ENCODE results near the gene TYROBP.

Gene TYROBP

GRCh38 chr19:35869327-35870123, 38.6 kb downstream of the TYROBP start:
- peak; percentile 91 to 97 (median 96) for DNase-seq

GRCh38 chr19:35868823-35869326, 39.2 kb downstream of the TYROBP start:
- no peak for DNase-seq

GRCh38 chr19:35868172-35868822, 39.8 kb downstream of the TYROBP start, which contains the start of gene APLP1:
TSS of gene APLP1 (plus strand) at chr19:35868574. CDS start at chr19:35868637, 63 bp downstream.
- peak; percentile 81 to 93 (median 82) for DNase-seq

- DNase-seq = no peak
Measured at GRCh38 chr19:35863018-35863417, 45.1 kb downstream of the TYROBP start.

GRCh38 chr19:35862528-35862927, 45.6 kb downstream of the TYROBP start:
- no peak for DNase-seq

- no peak for DNase-seq
Measured at GRCh38 chr19:35861640-35862160, 46.4 kb downstream of the TYROBP start.

GRCh38 chr19:35860818-35861639, 47.1 kb downstream of the TYROBP start:
- DNase-seq = no peak

GRCh38 chr19:35860436-35860817, 47.7 kb downstream of the TYROBP start:
- DNase-seq = no peak

- no peak for DNase-seq
Measured at GRCh38 chr19:35859414-35859813, 48.7 kb downstream of the TYROBP start.

- no peak for DNase-seq
Measured at GRCh38 chr19:35858311-35858710, 49.8 kb downstream of the TYROBP start.

GRCh38 chr19:35856546-35857149, 51.4 kb downstream of the TYROBP start, which contains the start of gene KIRREL2:
TSS of gene KIRREL2 (plus strand) at chr19:35856911. CDS start at chr19:35857120, 209 bp downstream.
- peak in 2 of 3 experiments; percentile 32 to 48 for DNase-seq

All from NCI-H1417 (cell line).